ENCODE data around the gene ASB2. TPM values are rescaled to one million over a fixed set of nuclear protein-coding genes. Genes with fewer than 3 reads are reported as not detected.

ASB2 gene
- polyA plus RNA-seq, 1 donor from 2014 or later = 0.26 TPM

- Histone ChIP-seq H3K9me2 (ENCODE audit: insufficient read depth, low read length) (no peaks in the 10 kb centered on the region), H3K27ac (ENCODE audit: low read length) (no peak overlapping the region), H4K20me1 (ENCODE audit: insufficient read depth) (no peaks in the 10 kb centered on the region), H3K27me3 (ENCODE audit: insufficient read depth, low read depth, low read length) (peaks cover 20% of the 10 kb centered on the region), H3K4me3 (ENCODE audit: low read length) (no peak overlapping the region), H3K4me2 (ENCODE audit: low read length) (no peak overlapping the region), H3F3A (ENCODE audit: insufficient read depth, low read length, poor library complexity, severe bottlenecking) (no peaks in the 10 kb centered on the region), H2AFZ (ENCODE audit: low read depth, low read length) (no peak overlapping the region), H3K9ac (ENCODE audit: low read length) (no peak overlapping the region), H3K36me3 (ENCODE audit: insufficient read depth, low read length) (no peaks in the 10 kb centered on the region), H3K79me2 (replicated peaks; ENCODE audit: insufficient read depth, low read length) (no peaks in the 10 kb centered on the region), H3K9me3 (ENCODE audit: low read length) (no peaks in the 10 kb centered on the region)
- no peak for TF ChIP-seq EP300 (conservative IDR thresholded peaks at IDR 0.05; ENCODE audit: poor library complexity, severe bottlenecking)
- TF ChIP-seq POLR2AphosphoS5 (IDR thresholded peaks at IDR 0.05) = no peak
- no peak for TF ChIP-seq EZH2 (IDR thresholded peaks at IDR 0.05; ENCODE audit: borderline replicate concordance, insufficient read depth, low read length, poor library complexity, severe bottlenecking)
- TF ChIP-seq TAF1 (IDR thresholded peaks at IDR 0.05; ENCODE audit: low read depth) = no peak
- TF ChIP-seq MXI1 (conservative IDR thresholded peaks at IDR 0.05; ENCODE audit: poor library complexity, severe bottlenecking) = no peak
- TF ChIP-seq REST (IDR thresholded peaks at IDR 0.05; ENCODE audit: borderline replicate concordance) = no peak
- no peak for TF ChIP-seq CTCF (IDR thresholded peaks at IDR 0.05; ENCODE audit: poor library complexity, severe bottlenecking)
- no peak for TF ChIP-seq SMC3 (conservative IDR thresholded peaks at IDR 0.05; ENCODE audit: poor library complexity)
- no peak for TF ChIP-seq RAD21 (conservative IDR thresholded peaks at IDR 0.05)
Measured at GRCh38 chr14:93937519-93937918, 38.9 kb downstream of the ASB2 start.

GRCh38 chr14:93936926-93937325, 39.4 kb downstream of the ASB2 start:
- no peak for TF ChIP-seq TAF1 (IDR thresholded peaks at IDR 0.05; ENCODE audit: low read depth)
- TF ChIP-seq SMC3 (conservative IDR thresholded peaks at IDR 0.05; ENCODE audit: poor library complexity) = no peak
- TF ChIP-seq REST (IDR thresholded peaks at IDR 0.05; ENCODE audit: borderline replicate concordance) = no peak
- TF ChIP-seq CTCF (IDR thresholded peaks at IDR 0.05; ENCODE audit: poor library complexity, severe bottlenecking) = no peak
- TF ChIP-seq POLR2AphosphoS5 (IDR thresholded peaks at IDR 0.05) = no peak
- TF ChIP-seq RAD21 (conservative IDR thresholded peaks at IDR 0.05) = no peak
- no peaks in the 10 kb centered on the region for H3K79me2 ChIP-seq (replicated peaks; ENCODE audit: insufficient read depth, low read length)
- H3K9me3 ChIP-seq (ENCODE audit: low read length) = no peaks in the 10 kb centered on the region
- H3K9me2 ChIP-seq (ENCODE audit: insufficient read depth, low read length) = no peaks in the 10 kb centered on the region
- H3K9ac ChIP-seq (ENCODE audit: low read length) = no peak overlapping the region
- no peak overlapping the region for H2AFZ ChIP-seq (ENCODE audit: low read depth, low read length)
- no peak overlapping the region for H3K4me3 ChIP-seq (ENCODE audit: low read length)
- H3K4me2 ChIP-seq (ENCODE audit: low read length) = no peak overlapping the region
- H3K36me3 ChIP-seq (ENCODE audit: insufficient read depth, low read length) = no peaks in the 10 kb centered on the region
- no peaks in the 10 kb centered on the region for H4K20me1 ChIP-seq (ENCODE audit: insufficient read depth)
- peaks cover 20% of the 10 kb centered on the region for H3K27me3 ChIP-seq (ENCODE audit: insufficient read depth, low read depth, low read length)
- no peaks in the 10 kb centered on the region for H3F3A ChIP-seq (ENCODE audit: insufficient read depth, low read length, poor library complexity, severe bottlenecking)
- H3K27ac ChIP-seq (ENCODE audit: low read length) = no peak overlapping the region
